Lung (tissue), 12 donors: ENCODE measurements around the gene GTF2H1. TPM values are rescaled to one million over a fixed set of nuclear protein-coding genes. Genes with fewer than 3 reads are reported as not detected.

Experiments
- ATAC-seq: fragments of 200-7000 bp; cut with Tn5 transposase; one replicate; pipeline ENCODE4 v1.9.1; 2020; ENCODE audit warnings: moderate number of reproducible peaks; ENCODE audit not compliant: insufficient read depth, low FRiP score
- DNase-seq, 3 donors: peaks; one replicate each; pipeline ENCODE4 v3.0.0-alpha.2; 2013 to 2017
- H3K27ac ChIP-seq, 2 donors: one replicate each; pipeline ENCODE4 v1.5.1; 2013; ENCODE audit warnings: mild to moderate bottlenecking in 2 of 2, moderate library complexity in 2 of 2, control low read depth in 1 of 2, inconsistent platforms in 1 of 2, low read depth in 1 of 2, low read length in 1 of 2
- H3K27me3 ChIP-seq, 3 donors: one replicate each; pipeline ENCODE4 v1.5.1; 2013; ENCODE audit warnings: low read length in 2 of 3; ENCODE audit not compliant: control insufficient read depth in 3 of 3, insufficient read depth in 3 of 3
- H3K36me3 ChIP-seq, 4 donors: one replicate each; pipeline ENCODE4 v1.5.1; 2013; ENCODE audit warnings: low read length in 4 of 4, mild to moderate bottlenecking in 1 of 4, moderate library complexity in 1 of 4; ENCODE audit not compliant: control insufficient read depth in 4 of 4, insufficient read depth in 4 of 4
- H3K4me1 ChIP-seq, 5 donors: one replicate each; pipeline ENCODE4 v1.5.1; 2013; ENCODE audit warnings: low read length in 5 of 5, mild to moderate bottlenecking in 2 of 5, moderate library complexity in 1 of 5; ENCODE audit not compliant: control insufficient read depth in 5 of 5, insufficient read depth in 5 of 5
- H3K4me3 ChIP-seq: one replicate; pipeline ENCODE4 v1.5.1; 2013; ENCODE audit warnings: mild to moderate bottlenecking, control low read depth, moderate library complexity
- H3K9ac ChIP-seq, 2 donors: one replicate each; pipeline ENCODE4 v1.5.1; 2013; ENCODE audit warnings: low read length in 2 of 2, control low read depth in 1 of 2; ENCODE audit not compliant: insufficient read depth in 1 of 2
- H3K9me3 ChIP-seq, 4 donors: one replicate each; pipeline ENCODE4 v1.5.1; 2013; ENCODE audit warnings: low read length in 3 of 4, mild to moderate bottlenecking in 1 of 4, moderate library complexity in 1 of 4; ENCODE audit not compliant: control insufficient read depth in 4 of 4, insufficient read depth in 3 of 4
- CTCF ChIP-seq: IDR thresholded peaks from 2 replicates; pipeline ENCODE4 v1.5.1; 2012; ENCODE audit warnings: mild to moderate bottlenecking; ENCODE audit errors: control extremely low read depth, extremely low read depth
- WGBS, 2 donors: extraction: QIAGEN DNeasy Blood & Tissue Kit; methylation state at CpG; one replicate each; pipeline ENCODE4 v1.1.7; 2013; 5-methylcytosine and 5-hydroxymethylcytosine counted together
- polyA plus RNA-seq, 2 donors: library from polyadenylated mRNA; stranded (reverse); fragments of 200-250 nt; gene quantifications; one replicate each; pipeline ENCODE4 v1.2.1, GENCODE V29; 2013
- total RNA-seq, 2 donors: library from RNA; depleted of rRNA in 1 of 2; stranded (reverse); fragments of >200 nt in 1 of 2; gene quantifications; one replicate each; pipeline ENCODE4 v1.2.1, GENCODE V29; 2014 to 2021
- donor health status: control.
- donor health status: control.
- donor health status: Bipolar disorder and iron deficiency.
- donor health status: healthy.
- donor health status: DM: yes; HTN: yes; CAD: no.

Gene GTF2H1
- total and polyA plus RNA-seq, 4 donors = 20.2 to 87.9 (median 32.6) TPM

- WGBS, 2 donors = 49 to 76% methylated on average over 4 of the region's 4 CpGs
- H3K27me3 ChIP-seq = no peaks in the 10 kb centered on the region
- ATAC-seq (no peak), DNase-seq (no peak)
- H3K9me3 ChIP-seq = no peaks in the 10 kb centered on the region
- no peak overlapping the region for H3K27ac ChIP-seq
- peaks cover 0 to 18% (median 4%) of the 10 kb centered on the region in 5 donors for H3K4me1 ChIP-seq
- no peak overlapping the region for H3K9ac ChIP-seq
- no peak overlapping the region for H3K4me3 ChIP-seq
- TF ChIP-seq CTCF = no peak
- peaks cover 2 to 4% (median 3%) of the 10 kb centered on the region in 4 donors for H3K36me3 ChIP-seq
These were observed 70.3 kb downstream of the GTF2H1 start for GRCh38 chr11:18392434-18393321.

- Histone ChIP-seq H3K27ac (peak overlapping the region; percentile 87 to 98), H3K27me3 (no peaks in the 10 kb centered on the region), H3K4me1 (peaks cover 0 to 18% (median 4%) of the 10 kb centered on the region in 5 donors), H3K4me3 (no peak overlapping the region), H3K9me3 (no peaks in the 10 kb centered on the region), H3K36me3 (peaks cover 4 to 11% (median 9%) of the 10 kb centered on the region in 4 donors), H3K9ac (peak overlapping the region in 1 of 2 donors; percentile 71)
- 73 to 74% methylated on average over 22 of the region's 22 CpGs for WGBS, 2 donors
- TF ChIP-seq CTCF = no peak
- DNase-seq = no peak
- peak; percentile 0 for ATAC-seq
These were observed 71.4 kb downstream of the GTF2H1 start for GRCh38 chr11:18393581-18394274.

GRCh38 chr11:18394275-18394927, 72.0 kb downstream of the GTF2H1 start, which contains the start of gene LDHA:
TSS of gene LDHA (plus strand) at chr11:18394563. CDS start at chr11:18396843, 2,280 bp downstream.
- Histone ChIP-seq H3K27ac (peak within 1 kb of the TSS; percentile 87 to 98), H3K4me1 (peaks cover 0 to 18% (median 4%) of the 10 kb centered on the region in 5 donors), H3K4me3 (peak within 1 kb of the TSS; percentile 92), H3K9me3 (no peaks in the 10 kb centered on the region), H3K27me3 (no peaks in the 10 kb centered on the region), H3K9ac (peak within 1 kb of the TSS; percentile 86 to 93), H3K36me3 (peaks cover 4 to 17% (median 14%) of the 10 kb centered on the region in 4 donors)
- WGBS, 2 donors = 0% methylated on average over 60 of the region's 60 CpGs
- TF ChIP-seq CTCF = no peak
- peak; percentile 86 for ATAC-seq
- peak; percentile 94 to 97 (median 96) for DNase-seq
